Measurements from ENCODE around the gene ANKRD44. TPM values are rescaled to one million over a fixed set of nuclear protein-coding genes. Genes with fewer than 3 reads are reported as not detected.

Gene ANKRD44
- total RNA-seq: 11.2 and 13.5 TPM in 2 replicates
- long read RNA-seq, full-length matches to known transcripts: 8 of 16 reads
- long read RNA-seq, partial matches to known transcripts: 4 of 16 reads
- long read RNA-seq, other reads (novel, unspliced or antisense): 4 of 16 reads

GRCh38 chr2:197310271-197310985 lies at the start of gene ANKRD44:
Gene ANKRD44 (minus strand): TSS chr2:197310780. CDS start chr2:197310604, 176 bp downstream.
- H3K36me3 Mint-ChIP-seq (ENCODE audit: low read depth): no peaks in the 10 kb centered on the region
- no peaks in the 10 kb centered on the region for H3K9me3 Mint-ChIP-seq
- peak; percentile 76 for DNase-seq (ENCODE audit: low read depth, low spot score)
- H3K27ac Mint-ChIP-seq (ENCODE audit: unreplicated experiment): no peak within 1 kb of the TSS
- peaks cover 39% of the 10 kb centered on the region for H3K4me1 Mint-ChIP-seq
- peak within 1 kb of the TSS; percentile 95 for H3K4me3 Mint-ChIP-seq
- TF ChIP-seq, protein P1, sequence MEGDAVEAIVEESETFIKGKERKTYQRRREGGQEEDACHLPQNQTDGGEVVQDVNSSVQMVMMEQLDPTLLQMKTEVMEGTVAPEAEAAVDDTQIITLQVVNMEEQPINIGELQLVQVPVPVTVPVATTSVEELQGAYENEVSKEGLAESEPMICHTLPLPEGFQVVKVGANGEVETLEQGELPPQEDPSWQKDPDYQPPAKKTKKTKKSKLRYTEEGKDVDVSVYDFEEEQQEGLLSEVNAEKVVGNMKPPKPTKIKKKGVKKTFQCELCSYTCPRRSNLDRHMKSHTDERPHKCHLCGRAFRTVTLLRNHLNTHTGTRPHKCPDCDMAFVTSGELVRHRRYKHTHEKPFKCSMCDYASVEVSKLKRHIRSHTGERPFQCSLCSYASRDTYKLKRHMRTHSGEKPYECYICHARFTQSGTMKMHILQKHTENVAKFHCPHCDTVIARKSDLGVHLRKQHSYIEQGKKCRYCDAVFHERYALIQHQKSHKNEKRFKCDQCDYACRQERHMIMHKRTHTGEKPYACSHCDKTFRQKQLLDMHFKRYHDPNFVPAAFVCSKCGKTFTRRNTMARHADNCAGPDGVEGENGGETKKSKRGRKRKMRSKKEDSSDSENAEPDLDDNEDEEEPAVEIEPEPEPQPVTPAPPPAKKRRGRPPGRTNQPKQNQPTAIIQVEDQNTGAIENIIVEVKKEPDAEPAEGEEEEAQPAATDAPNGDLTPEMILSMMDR (conservative IDR thresholded peaks at IDR 0.05): peak; percentile 49
- H3K27me3 Mint-ChIP-seq (ENCODE audit: low read depth): peaks cover 55% of the 10 kb centered on the region

GRCh38 chr2:197359859-197360258 lies 49.3 kb upstream of the ANKRD44 start:
- no peaks in the 10 kb centered on the region for H3K27me3 Mint-ChIP-seq (ENCODE audit: low read depth)

GRCh38 chr2:197358931-197359330 lies 48.4 kb upstream of the ANKRD44 start:
- TF ChIP-seq, protein P1 (conservative IDR thresholded peaks at IDR 0.05): no peak
- no peaks in the 10 kb centered on the region for H3K27me3 Mint-ChIP-seq (ENCODE audit: low read depth)
- peaks cover 6% of the 10 kb centered on the region for H3K9me3 Mint-ChIP-seq
- H3K27ac Mint-ChIP-seq (ENCODE audit: unreplicated experiment): no peak overlapping the region
- no peak overlapping the region for H3K4me3 Mint-ChIP-seq
- peaks cover 22% of the 10 kb centered on the region for H3K4me1 Mint-ChIP-seq
- no peaks in the 10 kb centered on the region for H3K36me3 Mint-ChIP-seq (ENCODE audit: low read depth)
- DNase-seq (ENCODE audit: low read depth, low spot score): no peak

More at GRCh38 chr2:197359859-197360258, 49.3 kb upstream of the ANKRD44 start:
- no peak overlapping the region for H3K4me3 Mint-ChIP-seq
- H3K4me1 Mint-ChIP-seq: peaks cover 22% of the 10 kb centered on the region
- H3K36me3 Mint-ChIP-seq (ENCODE audit: low read depth): no peaks in the 10 kb centered on the region
- TF ChIP-seq, protein P1 (conservative IDR thresholded peaks at IDR 0.05): no peak
- H3K27ac Mint-ChIP-seq (ENCODE audit: unreplicated experiment): no peak overlapping the region
- H3K9me3 Mint-ChIP-seq: peaks cover 6% of the 10 kb centered on the region
- no peak for DNase-seq (ENCODE audit: low read depth, low spot score)

DNA sequence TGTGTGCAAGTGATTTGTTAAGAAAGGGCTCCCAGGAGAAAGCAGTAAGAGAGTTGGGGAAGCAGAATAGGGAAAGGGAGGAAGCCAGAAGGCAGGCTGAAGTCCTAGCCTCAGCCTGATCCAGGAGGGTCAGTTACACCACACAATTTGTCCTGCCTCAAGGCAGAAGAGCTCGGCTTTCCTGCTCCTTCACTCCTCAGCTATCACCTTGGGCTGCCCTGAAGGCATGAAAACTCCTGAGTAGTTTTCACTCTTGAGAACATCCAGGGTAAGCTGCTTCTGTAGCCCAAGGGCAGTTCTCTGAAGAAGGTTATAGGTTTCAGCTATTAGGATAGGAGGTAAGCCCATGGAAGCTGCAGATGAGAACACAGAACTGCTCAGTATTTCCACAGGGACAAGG lies 47.4 kb upstream of the ANKRD44 start:
- Mint-ChIP-seq H3K27ac (ENCODE audit: unreplicated experiment) (peak overlapping the region; percentile 81), H3K36me3 (ENCODE audit: low read depth) (no peaks in the 10 kb centered on the region), H3K27me3 (ENCODE audit: low read depth) (no peaks in the 10 kb centered on the region), H3K9me3 (peaks cover 6% of the 10 kb centered on the region), H3K4me1 (peaks cover 22% of the 10 kb centered on the region), H3K4me3 (no peak overlapping the region)
- no peak for DNase-seq (ENCODE audit: low read depth, low spot score)
- TF ChIP-seq, protein P1 (conservative IDR thresholded peaks at IDR 0.05): no peak

GRCh38 chr2:197356136-197356535 lies 45.6 kb upstream of the ANKRD44 start:
- Mint-ChIP-seq H3K27me3 (ENCODE audit: low read depth) (no peaks in the 10 kb centered on the region), H3K36me3 (ENCODE audit: low read depth) (no peaks in the 10 kb centered on the region), H3K4me1 (peaks cover 21% of the 10 kb centered on the region), H3K4me3 (no peak overlapping the region), H3K9me3 (peaks cover 6% of the 10 kb centered on the region), H3K27ac (ENCODE audit: unreplicated experiment) (no peak overlapping the region)
- DNase-seq (ENCODE audit: low read depth, low spot score): no peak
- TF ChIP-seq, protein P1 (conservative IDR thresholded peaks at IDR 0.05): peak; percentile 55

Data from neural crest cell (in vitro differentiated cells).